ENCODE results near the gene SMYD5.

SMYD5 gene

DNA sequence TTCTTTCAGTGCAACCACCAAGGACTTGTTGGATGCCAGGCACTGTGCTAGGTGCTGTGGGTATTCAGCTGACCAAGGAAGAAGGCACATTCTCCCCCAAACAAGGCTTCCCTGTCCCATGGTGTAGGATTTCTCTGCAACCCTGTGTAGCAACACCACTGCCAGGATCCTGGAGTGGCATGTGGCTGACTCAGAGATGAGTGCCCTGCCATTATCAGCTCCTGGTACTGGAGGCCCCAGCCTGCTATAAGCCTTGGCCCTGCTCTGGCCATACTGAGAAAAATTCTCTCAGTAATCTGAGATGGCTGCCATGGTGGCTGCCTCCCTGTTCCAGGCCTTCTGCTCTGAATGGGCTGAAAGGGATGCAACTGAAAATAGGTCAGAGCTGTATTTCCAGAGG lies 4.3 kb downstream of the SMYD5 start:
- Mint-ChIP-seq H3K27me3 (no peaks in the 10 kb centered on the region), H3K27ac (no peak overlapping the region), H3K9me3 (no peaks in the 10 kb centered on the region), H3K36me3 (ENCODE audit: low read depth) (peaks cover 12% of the 10 kb centered on the region), H3K4me3 (no peak overlapping the region), H3K4me1 (peaks cover 24% of the 10 kb centered on the region)
- ATAC-seq (no peak), DNase-seq (no peak)

DNA sequence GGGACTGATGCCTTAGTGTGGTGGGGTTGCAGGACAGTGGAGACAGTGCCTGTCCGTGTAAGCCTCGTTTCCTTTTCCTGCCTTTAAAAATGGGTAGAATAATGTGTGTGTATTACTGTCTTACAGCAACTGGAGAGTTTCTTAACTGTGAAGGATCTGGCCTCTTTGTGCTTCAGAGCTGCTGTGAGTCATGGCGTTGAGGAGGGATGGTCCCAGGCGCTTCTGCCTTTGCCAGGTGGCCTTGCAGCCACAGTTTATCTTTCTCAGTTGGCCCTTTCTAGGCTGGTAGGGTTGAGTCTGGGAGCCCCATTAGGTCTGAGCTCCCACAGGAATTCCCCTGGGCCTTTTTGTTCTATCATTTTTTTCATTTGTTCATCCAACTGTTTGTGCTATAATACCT lies 9.8 kb downstream of the SMYD5 start:
- no peak overlapping the region for H3K4me3 Mint-ChIP-seq
- H3K27me3 Mint-ChIP-seq: no peaks in the 10 kb centered on the region
- ATAC-seq (no peak), DNase-seq (no peak)
- H3K36me3 Mint-ChIP-seq (ENCODE audit: low read depth): peaks cover 12% of the 10 kb centered on the region
- peaks cover 5% of the 10 kb centered on the region for H3K4me1 Mint-ChIP-seq
- H3K9me3 Mint-ChIP-seq: no peaks in the 10 kb centered on the region
- H3K27ac Mint-ChIP-seq: peak overlapping the region; percentile 32

DNA sequence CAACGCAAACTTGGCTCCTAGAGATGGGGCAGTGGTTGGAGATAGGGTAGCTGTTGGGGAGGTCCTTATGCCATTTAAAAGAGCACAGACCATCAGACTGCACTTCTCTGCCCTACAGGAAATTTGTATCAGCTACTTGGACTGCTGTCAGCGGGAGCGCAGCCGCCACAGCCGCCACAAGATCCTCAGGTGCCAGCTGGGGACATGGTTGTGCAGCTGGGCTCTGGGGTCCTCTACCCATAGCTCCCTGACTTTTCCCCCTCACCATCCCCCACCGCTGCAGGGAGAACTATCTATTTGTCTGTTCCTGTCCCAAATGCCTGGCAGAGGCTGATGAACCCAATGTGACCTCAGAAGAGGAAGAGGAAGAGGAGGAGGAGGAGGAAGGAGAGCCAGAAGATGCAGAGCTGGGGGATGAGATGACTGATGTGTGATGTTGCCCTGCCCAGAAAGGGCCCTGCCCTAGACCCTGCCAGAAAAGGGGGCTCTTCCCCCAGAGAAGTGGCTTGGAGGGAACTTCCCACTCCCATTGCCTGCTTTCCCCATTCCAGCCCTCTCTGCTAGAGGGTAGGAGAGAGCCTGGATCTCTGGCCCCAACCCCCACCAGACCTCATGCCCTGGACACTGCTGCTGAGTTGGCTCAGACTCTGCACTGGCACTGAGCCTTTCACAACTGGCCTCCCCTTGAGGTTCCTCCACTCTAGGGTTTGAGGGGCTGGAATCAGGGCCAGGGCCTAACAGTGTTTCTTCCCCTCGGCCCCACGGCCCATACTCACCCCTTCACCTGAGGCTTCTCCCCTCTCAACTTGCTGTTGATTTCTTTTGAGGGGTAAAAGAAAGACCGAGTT lies 11.7 kb downstream of the SMYD5 start:
- ATAC-seq: no peak
- no peaks in the 10 kb centered on the region for H3K9me3 Mint-ChIP-seq
- no peak overlapping the region for H3K4me3 Mint-ChIP-seq
- peaks cover 5% of the 10 kb centered on the region for H3K4me1 Mint-ChIP-seq
- no peak for DNase-seq
- H3K27ac Mint-ChIP-seq: no peak overlapping the region
- H3K36me3 Mint-ChIP-seq (ENCODE audit: low read depth): peaks cover 6% of the 10 kb centered on the region
- no peaks in the 10 kb centered on the region for H3K27me3 Mint-ChIP-seq

DNA sequence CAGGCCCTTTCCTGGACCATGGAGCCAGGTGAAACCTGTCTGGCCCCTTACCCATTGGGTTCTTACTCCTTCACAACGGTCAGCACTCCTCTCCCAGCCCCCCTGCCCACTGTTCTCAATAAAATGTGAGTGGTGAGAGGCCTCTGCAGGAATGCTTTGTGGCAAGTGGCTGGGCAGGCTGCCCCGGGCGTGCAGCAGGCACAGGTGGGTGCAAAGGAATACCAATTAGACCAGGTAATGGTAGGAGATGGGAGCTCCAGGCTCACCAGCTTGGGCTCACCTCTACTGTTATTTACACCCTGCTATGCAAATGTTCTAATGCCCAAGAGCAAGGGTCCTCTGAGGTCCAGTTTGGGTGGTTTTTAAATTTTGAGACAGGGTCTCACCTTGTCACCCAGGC lies 13.0 kb downstream of the SMYD5 start:
- peaks cover 5% of the 10 kb centered on the region for H3K4me1 Mint-ChIP-seq
- H3K27ac Mint-ChIP-seq: no peak overlapping the region
- DNase-seq (no peak), ATAC-seq (no peak)
- no peaks in the 10 kb centered on the region for H3K36me3 Mint-ChIP-seq (ENCODE audit: low read depth)
- no peak overlapping the region for H3K4me3 Mint-ChIP-seq
- no peaks in the 10 kb centered on the region for H3K27me3 Mint-ChIP-seq
- no peaks in the 10 kb centered on the region for H3K9me3 Mint-ChIP-seq

DNA sequence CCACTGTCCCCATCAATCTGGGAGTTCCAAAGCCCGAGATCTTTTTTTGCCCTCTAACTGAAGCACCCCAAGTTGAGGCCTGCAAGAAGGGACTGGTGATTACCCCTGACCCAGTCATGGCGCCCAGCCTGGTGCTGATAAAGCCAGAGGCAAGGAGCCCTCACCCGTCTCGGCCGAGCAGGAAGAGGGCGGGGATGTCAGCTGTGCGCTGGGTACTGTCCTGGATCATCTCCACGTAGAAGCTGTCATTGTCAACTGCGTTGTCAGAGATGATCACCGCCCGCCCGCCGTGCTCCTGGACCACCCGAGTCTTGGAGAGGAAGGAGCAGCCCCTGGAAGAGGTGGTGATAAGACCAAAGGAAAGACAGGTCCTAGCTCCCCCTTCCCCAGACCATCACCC lies 14.6 kb downstream of the SMYD5 start:
- Mint-ChIP-seq H3K27ac (no peak overlapping the region), H3K36me3 (ENCODE audit: low read depth) (no peaks in the 10 kb centered on the region), H3K27me3 (no peaks in the 10 kb centered on the region), H3K4me3 (no peak overlapping the region), H3K9me3 (no peaks in the 10 kb centered on the region), H3K4me1 (peaks cover 12% of the 10 kb centered on the region)
- ATAC-seq: no peak
- DNase-seq: no peak

DNA sequence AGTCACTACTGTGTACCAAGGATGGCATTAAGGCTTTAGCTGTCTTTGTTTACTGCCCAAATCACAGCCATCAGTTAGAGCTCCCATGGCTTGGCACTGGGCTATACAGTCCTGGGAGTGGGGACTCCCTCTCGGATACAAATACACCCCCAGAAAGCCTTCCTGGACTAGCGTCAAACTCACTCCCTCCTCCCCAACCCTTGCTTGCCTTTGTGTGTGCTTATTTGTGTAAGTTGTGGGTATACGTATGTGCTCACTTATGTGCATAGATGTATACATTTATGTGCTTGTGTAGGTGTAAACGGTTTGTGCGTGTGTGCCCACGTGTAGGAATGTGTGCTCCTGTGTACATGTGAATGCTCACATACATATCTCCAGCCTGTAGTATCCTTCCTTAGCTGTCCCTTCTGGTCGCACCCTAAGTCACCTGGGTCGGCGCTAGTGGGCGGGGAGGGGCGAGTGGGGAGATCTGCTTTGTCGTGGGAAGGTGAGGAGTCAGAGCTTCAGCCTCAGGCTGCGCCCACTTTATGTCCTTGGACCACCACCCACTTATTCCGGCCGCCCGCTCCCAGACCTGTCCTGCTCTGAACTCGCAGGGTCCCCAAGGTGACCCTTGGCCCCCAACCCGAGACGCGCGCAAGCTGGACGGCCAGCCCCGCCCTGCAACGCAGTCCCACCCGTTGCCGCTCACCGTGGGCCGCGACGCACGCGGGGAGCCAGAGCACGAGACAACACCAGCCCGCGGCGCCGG lies 18.5 kb downstream of the SMYD5 start:
- DNase-seq: peak; percentile 42
- H3K27ac Mint-ChIP-seq: peak overlapping the region; percentile 95
- peaks cover 25% of the 10 kb centered on the region for H3K36me3 Mint-ChIP-seq (ENCODE audit: low read depth)
- ATAC-seq: no peak
- peaks cover 32% of the 10 kb centered on the region for H3K4me1 Mint-ChIP-seq
- no peaks in the 10 kb centered on the region for H3K9me3 Mint-ChIP-seq
- H3K4me3 Mint-ChIP-seq: peak overlapping the region; percentile 99
- H3K27me3 Mint-ChIP-seq: no peaks in the 10 kb centered on the region

DNA sequence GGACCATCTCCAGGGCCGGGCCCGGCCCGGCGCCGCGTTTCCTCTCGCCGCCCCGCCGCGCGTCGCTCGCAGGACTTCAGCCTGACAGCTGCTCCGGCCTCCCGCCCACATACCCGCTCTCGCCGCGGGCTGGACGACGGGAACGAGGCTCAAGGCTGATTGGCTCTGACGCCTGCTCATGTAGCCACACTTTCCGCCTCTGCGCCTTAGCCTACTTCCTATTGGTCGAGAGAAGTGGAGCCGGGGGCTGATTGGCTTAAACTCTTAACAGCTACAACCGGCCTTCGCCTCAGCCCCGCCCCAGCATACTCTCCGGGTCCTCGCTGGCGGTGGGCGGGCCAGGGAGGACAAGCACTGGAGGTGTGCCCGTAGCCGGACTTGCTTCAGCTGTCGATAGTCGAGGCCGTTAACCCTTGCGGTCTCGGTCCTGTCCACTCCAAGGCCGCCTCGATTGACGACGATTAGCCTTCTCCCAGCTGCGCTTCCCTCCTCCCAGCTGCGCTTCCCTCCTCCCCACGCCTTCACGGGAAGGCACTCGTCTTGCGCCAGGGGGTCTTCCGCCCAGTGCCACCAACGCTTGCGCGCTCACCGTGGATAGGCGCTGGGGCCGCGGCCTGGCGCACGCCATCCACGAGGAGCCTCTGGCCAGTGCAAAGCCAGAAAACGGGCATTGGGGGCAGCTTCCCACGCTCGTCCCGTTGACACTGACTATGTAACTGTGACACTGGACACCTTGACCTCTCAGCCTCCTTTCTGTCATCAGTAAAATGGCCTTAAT lies 19.3 kb downstream of the SMYD5 start, which contains the start of gene PRADC1:
Gene PRADC1, minus strand, starts transcription at position 86 of the 778 bp plus-strand sequence. Its CDS starts 79 bp downstream, at position 7.
- Mint-ChIP-seq H3K4me1 (peaks cover 36% of the 10 kb centered on the region), H3K27ac (peak within 1 kb of the TSS; percentile 95), H3K9me3 (no peaks in the 10 kb centered on the region), H3K4me3 (peak within 1 kb of the TSS; percentile 99), H3K36me3 (ENCODE audit: low read depth) (peaks cover 29% of the 10 kb centered on the region), H3K27me3 (no peaks in the 10 kb centered on the region)
- ATAC-seq (peak; percentile 92), DNase-seq (peak; percentile 91)

DNA sequence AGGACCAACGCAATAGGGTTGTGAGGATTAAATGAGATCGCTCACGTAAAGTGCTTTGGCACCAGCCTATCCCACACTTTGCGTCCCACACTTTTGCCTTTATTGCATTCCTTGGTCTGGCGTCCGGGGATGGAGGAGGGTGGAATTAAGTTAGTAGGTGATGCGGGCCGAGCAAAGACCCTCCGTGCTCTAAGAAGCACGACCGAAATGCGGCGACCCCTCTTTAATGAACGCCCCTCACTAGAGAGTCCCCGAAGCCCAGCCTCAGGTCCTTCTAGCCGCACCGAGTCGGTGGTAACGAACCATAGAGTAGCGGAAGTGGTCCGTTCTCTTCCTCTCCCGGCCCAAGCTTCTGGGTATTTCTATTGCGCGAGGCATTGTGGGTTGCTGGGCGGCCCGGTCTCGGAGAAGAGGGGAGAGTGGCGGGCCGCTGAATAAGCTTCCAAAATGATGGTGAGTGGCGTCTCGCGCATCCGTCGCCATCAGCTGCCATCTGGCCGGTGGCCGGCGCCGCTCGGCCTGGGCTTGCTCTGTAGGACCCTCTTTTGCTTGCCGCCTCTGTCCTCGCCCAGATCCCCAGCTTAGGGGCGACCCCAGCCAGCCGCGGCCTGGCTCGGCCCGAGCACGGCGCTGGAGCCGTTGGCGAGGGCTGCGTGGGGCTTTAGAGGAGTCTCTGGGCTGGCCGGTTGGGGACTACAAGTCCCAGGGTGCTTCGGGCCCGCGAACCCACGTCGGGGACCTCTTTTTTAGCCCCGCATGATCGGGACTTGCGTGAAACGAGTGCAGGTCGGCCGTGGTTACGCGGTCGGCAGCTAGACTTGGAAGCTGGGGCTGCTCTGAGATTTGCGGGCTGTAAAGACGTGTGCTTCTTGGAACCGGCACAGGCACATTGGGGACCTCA lies 20.1 kb downstream of the SMYD5 start, which contains the start of gene CCT7:
Gene CCT7, plus strand, starts transcription at position 377 of the 901 bp plus-strand sequence. Its CDS starts 71 bp downstream, at position 448.
- ATAC-seq: peak; percentile 70
- peak within 1 kb of the TSS; percentile 95 for H3K27ac Mint-ChIP-seq
- peaks cover 44% of the 10 kb centered on the region for H3K4me1 Mint-ChIP-seq
- H3K36me3 Mint-ChIP-seq (ENCODE audit: low read depth): peaks cover 37% of the 10 kb centered on the region
- no peaks in the 10 kb centered on the region for H3K27me3 Mint-ChIP-seq
- H3K4me3 Mint-ChIP-seq: peak within 1 kb of the TSS; percentile 99
- peak; percentile 85 for DNase-seq
- H3K9me3 Mint-ChIP-seq: no peaks in the 10 kb centered on the region

DNA sequence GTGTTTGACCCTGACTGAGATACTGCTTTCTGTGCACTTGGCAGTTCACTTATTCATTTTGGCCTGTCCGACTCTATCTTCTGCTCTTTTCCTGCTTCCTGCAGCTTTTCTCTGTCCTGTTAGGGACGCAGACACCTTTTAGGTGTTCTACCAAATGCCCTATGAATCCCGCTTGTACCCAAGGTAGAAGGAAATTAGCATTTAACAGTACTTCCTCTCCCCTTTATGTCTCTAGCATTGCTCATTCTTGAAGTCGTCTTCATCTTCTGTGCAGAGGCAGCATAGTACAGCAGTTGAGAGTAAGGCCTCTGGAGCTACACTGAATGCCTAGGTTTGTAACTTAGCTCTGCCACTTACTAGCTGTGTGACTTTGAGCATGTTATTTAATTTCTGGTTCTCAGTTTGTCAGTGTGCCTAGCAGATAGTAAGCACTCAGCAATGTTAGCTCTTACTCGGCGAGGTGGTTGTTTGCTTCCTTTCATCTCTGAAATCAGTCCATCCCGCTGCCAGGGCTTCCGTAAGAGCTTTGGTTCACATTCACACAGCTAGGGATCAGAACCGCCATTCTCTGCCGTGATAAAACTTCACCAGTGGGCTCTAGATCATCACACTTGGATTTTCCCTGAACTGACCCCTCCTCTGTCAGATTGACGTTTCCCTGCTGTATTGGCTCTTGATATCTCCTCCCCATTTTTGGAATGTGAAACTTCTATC lies 21.4 kb downstream of the SMYD5 start:
- Mint-ChIP-seq H3K27me3 (no peaks in the 10 kb centered on the region), H3K36me3 (ENCODE audit: low read depth) (peaks cover 48% of the 10 kb centered on the region), H3K27ac (peak overlapping the region; percentile 95), H3K9me3 (no peaks in the 10 kb centered on the region), H3K4me1 (peaks cover 53% of the 10 kb centered on the region), H3K4me3 (peak overlapping the region; percentile 99)
- ATAC-seq: no peak
- no peak for DNase-seq

DNA sequence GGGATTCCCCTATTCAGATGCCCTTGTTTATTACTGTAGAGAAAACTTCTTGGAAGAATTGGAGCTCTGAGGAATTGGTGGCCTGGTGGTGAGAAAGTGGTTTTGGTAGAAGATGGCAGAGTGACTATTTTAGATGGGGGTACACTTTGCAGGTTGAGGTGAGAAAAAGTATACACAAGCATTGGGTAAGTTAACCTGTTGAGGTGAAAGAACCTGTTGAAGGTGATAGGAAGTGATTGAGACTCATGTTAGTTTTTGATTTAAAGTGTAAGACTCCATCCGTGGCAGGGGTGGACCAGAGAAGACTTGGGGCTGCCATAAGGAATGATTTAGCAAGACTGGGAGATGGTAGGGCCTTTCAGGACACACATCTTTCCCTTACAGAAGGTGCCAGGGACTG lies 23.1 kb downstream of the SMYD5 start:
- DNase-seq (no peak), ATAC-seq (no peak)
- Mint-ChIP-seq H3K27me3 (no peaks in the 10 kb centered on the region), H3K4me1 (peaks cover 53% of the 10 kb centered on the region), H3K36me3 (ENCODE audit: low read depth) (peaks cover 57% of the 10 kb centered on the region), H3K27ac (peak overlapping the region; percentile 76), H3K9me3 (no peaks in the 10 kb centered on the region), H3K4me3 (peak overlapping the region; percentile 99)

DNA sequence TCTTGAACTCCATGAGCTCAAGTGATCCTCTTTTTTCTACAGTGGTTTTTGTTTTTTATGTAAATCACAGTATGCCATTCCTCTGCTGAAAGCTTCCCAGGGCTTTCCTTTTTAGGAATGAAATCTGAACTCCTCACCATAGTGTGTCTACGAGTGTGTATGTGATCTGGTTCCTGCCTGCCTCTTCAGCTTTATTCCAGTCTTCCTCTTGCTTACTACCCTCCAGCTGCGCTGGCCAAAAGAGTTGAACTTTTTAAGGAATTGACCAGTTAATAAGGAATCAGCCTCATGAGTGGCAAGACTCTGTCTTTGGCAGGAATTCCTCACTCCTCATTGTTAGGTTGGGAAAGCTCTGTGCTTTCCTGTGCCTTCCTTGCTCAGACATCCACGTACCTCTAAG lies 24.1 kb downstream of the SMYD5 start:
- no peaks in the 10 kb centered on the region for H3K27me3 Mint-ChIP-seq
- DNase-seq (no peak), ATAC-seq (no peak)
- H3K9me3 Mint-ChIP-seq: no peaks in the 10 kb centered on the region
- H3K4me3 Mint-ChIP-seq: peak overlapping the region; percentile 4
- peaks cover 61% of the 10 kb centered on the region for H3K36me3 Mint-ChIP-seq (ENCODE audit: low read depth)
- H3K27ac Mint-ChIP-seq: no peak overlapping the region
- peaks cover 47% of the 10 kb centered on the region for H3K4me1 Mint-ChIP-seq

DNA sequence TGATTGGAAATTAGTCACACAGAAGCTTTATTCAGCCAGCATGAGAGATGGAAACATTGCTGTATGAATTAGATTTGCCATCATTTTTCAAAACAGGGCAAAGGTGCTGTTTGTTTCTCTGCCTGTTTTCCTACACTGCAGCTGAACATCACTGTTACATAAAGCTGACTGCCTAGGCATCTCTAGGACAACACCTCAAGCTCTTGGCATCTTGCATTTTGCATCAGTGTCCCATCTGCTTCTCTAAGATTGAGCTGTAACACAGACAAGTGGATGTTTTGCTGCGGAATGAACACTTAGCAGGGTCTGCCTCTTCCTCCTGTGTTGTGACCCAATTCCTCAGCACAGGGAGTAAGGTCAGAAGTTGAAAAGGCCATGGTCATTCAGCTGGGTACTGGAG lies 24.9 kb downstream of the SMYD5 start:
- DNase-seq: no peak
- Mint-ChIP-seq H3K27ac (no peak overlapping the region), H3K4me1 (peaks cover 45% of the 10 kb centered on the region), H3K4me3 (no peak overlapping the region), H3K27me3 (no peaks in the 10 kb centered on the region), H3K9me3 (no peaks in the 10 kb centered on the region), H3K36me3 (ENCODE audit: low read depth) (peaks cover 67% of the 10 kb centered on the region)
- ATAC-seq: no peak

DNA sequence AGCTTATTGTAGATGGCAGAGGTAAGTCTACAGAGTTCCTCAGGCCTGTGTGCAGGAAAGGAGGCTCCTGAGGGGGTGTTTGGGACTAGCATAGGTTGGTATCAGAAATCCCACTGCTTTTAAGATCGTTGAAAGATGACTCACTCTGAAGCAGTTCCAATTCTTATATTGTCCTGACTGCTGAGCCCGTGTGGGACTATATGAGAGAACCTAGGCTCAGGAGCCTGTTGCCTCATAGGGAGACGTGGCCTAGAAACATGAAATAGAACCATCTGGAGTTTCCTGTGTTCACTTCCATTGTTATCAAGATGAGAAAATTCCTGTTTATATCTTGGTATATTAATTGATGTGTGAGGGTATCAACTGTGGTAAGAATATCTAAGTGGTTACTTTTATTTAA lies 25.7 kb downstream of the SMYD5 start:
- Mint-ChIP-seq H3K27me3 (no peaks in the 10 kb centered on the region), H3K4me3 (no peak overlapping the region), H3K27ac (peak overlapping the region; percentile 0), H3K9me3 (no peaks in the 10 kb centered on the region), H3K4me1 (peaks cover 47% of the 10 kb centered on the region), H3K36me3 (ENCODE audit: low read depth) (peaks cover 72% of the 10 kb centered on the region)
- ATAC-seq (no peak), DNase-seq (no peak)
